Measurements from ENCODE around the gene RAB19.

DNA sequence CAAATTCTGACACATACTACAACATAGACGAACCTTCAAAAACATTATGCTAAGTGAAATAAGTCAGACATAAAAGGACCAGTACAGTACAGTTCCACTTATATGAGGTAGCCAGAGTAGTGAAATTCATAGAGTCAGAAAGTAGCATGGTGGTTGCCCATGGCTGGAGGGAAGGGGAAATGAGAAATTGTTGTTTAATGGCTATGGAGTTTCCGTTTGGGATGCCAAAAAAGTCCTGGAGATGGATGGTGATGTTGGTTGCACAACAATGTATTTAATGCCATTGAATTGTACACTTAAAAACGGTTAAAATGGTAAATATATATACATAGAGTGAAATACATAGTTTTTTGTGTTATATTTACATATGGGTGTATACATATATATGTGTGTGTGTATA lies 3.5 kb upstream of the RAB19 start:
- TF ChIP-seq YY1 (IDR thresholded peaks at IDR 0.05) (no peak), JUND (IDR thresholded peaks at IDR 0.05) (no peak), SP1 (IDR thresholded peaks at IDR 0.05) (no peak), RAD21 (IDR thresholded peaks at IDR 0.05) (no peak)
- TF ChIP-seq, protein P1, sequence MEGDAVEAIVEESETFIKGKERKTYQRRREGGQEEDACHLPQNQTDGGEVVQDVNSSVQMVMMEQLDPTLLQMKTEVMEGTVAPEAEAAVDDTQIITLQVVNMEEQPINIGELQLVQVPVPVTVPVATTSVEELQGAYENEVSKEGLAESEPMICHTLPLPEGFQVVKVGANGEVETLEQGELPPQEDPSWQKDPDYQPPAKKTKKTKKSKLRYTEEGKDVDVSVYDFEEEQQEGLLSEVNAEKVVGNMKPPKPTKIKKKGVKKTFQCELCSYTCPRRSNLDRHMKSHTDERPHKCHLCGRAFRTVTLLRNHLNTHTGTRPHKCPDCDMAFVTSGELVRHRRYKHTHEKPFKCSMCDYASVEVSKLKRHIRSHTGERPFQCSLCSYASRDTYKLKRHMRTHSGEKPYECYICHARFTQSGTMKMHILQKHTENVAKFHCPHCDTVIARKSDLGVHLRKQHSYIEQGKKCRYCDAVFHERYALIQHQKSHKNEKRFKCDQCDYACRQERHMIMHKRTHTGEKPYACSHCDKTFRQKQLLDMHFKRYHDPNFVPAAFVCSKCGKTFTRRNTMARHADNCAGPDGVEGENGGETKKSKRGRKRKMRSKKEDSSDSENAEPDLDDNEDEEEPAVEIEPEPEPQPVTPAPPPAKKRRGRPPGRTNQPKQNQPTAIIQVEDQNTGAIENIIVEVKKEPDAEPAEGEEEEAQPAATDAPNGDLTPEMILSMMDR (IDR thresholded peaks at IDR 0.05; ENCODE audit: low read depth, low read length, missing input control) = no peak
- TF ChIP-seq, protein P2, sequence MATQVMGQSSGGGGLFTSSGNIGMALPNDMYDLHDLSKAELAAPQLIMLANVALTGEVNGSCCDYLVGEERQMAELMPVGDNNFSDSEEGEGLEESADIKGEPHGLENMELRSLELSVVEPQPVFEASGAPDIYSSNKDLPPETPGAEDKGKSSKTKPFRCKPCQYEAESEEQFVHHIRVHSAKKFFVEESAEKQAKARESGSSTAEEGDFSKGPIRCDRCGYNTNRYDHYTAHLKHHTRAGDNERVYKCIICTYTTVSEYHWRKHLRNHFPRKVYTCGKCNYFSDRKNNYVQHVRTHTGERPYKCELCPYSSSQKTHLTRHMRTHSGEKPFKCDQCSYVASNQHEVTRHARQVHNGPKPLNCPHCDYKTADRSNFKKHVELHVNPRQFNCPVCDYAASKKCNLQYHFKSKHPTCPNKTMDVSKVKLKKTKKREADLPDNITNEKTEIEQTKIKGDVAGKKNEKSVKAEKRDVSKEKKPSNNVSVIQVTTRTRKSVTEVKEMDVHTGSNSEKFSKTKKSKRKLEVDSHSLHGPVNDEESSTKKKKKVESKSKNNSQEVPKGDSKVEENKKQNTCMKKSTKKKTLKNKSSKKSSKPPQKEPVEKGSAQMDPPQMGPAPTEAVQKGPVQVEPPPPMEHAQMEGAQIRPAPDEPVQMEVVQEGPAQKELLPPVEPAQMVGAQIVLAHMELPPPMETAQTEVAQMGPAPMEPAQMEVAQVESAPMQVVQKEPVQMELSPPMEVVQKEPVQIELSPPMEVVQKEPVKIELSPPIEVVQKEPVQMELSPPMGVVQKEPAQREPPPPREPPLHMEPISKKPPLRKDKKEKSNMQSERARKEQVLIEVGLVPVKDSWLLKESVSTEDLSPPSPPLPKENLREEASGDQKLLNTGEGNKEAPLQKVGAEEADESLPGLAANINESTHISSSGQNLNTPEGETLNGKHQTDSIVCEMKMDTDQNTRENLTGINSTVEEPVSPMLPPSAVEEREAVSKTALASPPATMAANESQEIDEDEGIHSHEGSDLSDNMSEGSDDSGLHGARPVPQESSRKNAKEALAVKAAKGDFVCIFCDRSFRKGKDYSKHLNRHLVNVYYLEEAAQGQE (IDR thresholded peaks at IDR 0.05) = no peak
- TF ChIP-seq, protein P3, sequence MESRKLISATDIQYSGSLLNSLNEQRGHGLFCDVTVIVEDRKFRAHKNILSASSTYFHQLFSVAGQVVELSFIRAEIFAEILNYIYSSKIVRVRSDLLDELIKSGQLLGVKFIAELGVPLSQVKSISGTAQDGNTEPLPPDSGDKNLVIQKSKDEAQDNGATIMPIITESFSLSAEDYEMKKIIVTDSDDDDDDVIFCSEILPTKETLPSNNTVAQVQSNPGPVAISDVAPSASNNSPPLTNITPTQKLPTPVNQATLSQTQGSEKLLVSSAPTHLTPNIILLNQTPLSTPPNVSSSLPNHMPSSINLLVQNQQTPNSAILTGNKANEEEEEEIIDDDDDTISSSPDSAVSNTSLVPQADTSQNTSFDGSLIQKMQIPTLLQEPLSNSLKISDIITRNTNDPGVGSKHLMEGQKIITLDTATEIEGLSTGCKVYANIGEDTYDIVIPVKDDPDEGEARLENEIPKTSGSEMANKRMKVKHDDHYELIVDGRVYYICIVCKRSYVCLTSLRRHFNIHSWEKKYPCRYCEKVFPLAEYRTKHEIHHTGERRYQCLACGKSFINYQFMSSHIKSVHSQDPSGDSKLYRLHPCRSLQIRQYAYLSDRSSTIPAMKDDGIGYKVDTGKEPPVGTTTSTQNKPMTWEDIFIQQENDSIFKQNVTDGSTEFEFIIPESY (IDR thresholded peaks at IDR 0.05) = no peak
- TF ChIP-seq, protein P4, sequence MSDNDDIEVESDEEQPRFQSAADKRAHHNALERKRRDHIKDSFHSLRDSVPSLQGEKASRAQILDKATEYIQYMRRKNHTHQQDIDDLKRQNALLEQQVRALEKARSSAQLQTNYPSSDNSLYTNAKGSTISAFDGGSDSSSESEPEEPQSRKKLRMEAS (IDR thresholded peaks at IDR 0.05) = no peak

Data from liver (tissue), 3 donors.